SK-N-SH (cell line): ENCODE results near the gene SLC15A2. TPM values are rescaled to one million over a fixed set of nuclear protein-coding genes. Genes with fewer than 3 reads are reported as not detected.

ENCODE experiments used
- CTCF ChIA-PET: fragments of 300-600, 350-600 bp; formaldehyde crosslinking; extraction: SDS; loops from one replicate; lab custom pipeline; 2021; lab: Yijun Ruan, JAX
- POLR2A ChIA-PET: fragments of 350-600 bp; sonication (Branson Sonifier 250); formaldehyde crosslinking; extraction: SDS; loops from one replicate; lab custom pipeline; 2020; ENCODE audit warnings: antibody characterized with exemption, inconsistent platforms; lab: Yijun Ruan, JAX
- DNase-seq: peaks from one replicate; pipeline ENCODE4 v3.0.0; 2012
- H2AFZ ChIP-seq: fragments of 200-600 bp; sonication (generic); 2 replicates; pipeline ENCODE4 v1.8.1; 2016; ENCODE audit warnings: antibody characterized with exemption, mild to moderate bottlenecking, low read depth
- H3F3A ChIP-seq: fragments of 200-600 bp; sonication (generic); replicated peaks from 2 replicates; pipeline ENCODE3; 2016; ENCODE audit warnings: antibody characterized with exemption, mild to moderate bottlenecking; ENCODE audit not compliant: insufficient read depth
- H3K27ac ChIP-seq, 2 experiments: fragments of 200-500 bp in 1 of 2; fragments of 200-600 bp in 1 of 2; sonication (Bioruptor generic) in 1 of 2; sonication (generic), shearing (Covaris generic) in 1 of 2; 2 replicates each; pipeline versions ENCODE4 v1.5.1 to v1.6.1; 2014 to 2016; ENCODE audit warnings: low read depth in 2 of 2, inconsistent platforms in 1 of 2, low read length in 1 of 2, mild to moderate bottlenecking in 1 of 2, mixed read lengths in 1 of 2
- H3K27me3 ChIP-seq: fragments of 200-600 bp; sonication (generic), shearing (Covaris generic); 2 replicates; pipeline ENCODE4 v1.6.1; 2016; ENCODE audit warnings: mixed run types; ENCODE audit not compliant: insufficient read depth
- H3K36me3 ChIP-seq, 2 experiments: fragments of 200-500 bp in 1 of 2; fragments of 200-600 bp in 1 of 2; sonication (Bioruptor generic) in 1 of 2; sonication (generic) in 1 of 2; replicated peaks in 1 of 2; 2 replicates each; pipeline versions ENCODE3 to v1.5.1; 2014 to 2016; ENCODE audit warnings: low read length in 1 of 2, mild to moderate bottlenecking in 1 of 2; ENCODE audit not compliant: insufficient read depth in 2 of 2, control insufficient read depth in 1 of 2
- H3K4me1 ChIP-seq, 2 experiments: fragments of 200-500 bp in 1 of 2; fragments of 200-600 bp in 1 of 2; sonication (Bioruptor generic) in 1 of 2; sonication (generic), shearing (Covaris generic) in 1 of 2; 2 replicates each; pipeline versions ENCODE4 v1.5.1 to v1.6.1; 2014 to 2016; ENCODE audit warnings: low read depth in 1 of 2, low read length in 1 of 2, mixed run types in 1 of 2; ENCODE audit not compliant: insufficient read depth in 2 of 2, control insufficient read depth in 1 of 2
- H3K4me2 ChIP-seq: fragments of 200-600 bp; sonication (generic), shearing (Covaris generic); 2 replicates; pipeline ENCODE4 v1.6.1; 2017; ENCODE audit warnings: mixed run types
- H3K4me3 ChIP-seq, 2 experiments: fragments of 200-500 bp in 1 of 2; fragments of 200-600 bp in 1 of 2; sonication (Bioruptor generic) in 1 of 2; sonication (generic), shearing (Covaris generic) in 1 of 2; 2 replicates each; pipeline versions ENCODE4 v1.5.1 to v1.8.1; 2014 to 2016; ENCODE audit warnings: low read depth in 2 of 2, inconsistent platforms in 1 of 2, low read length in 1 of 2, mild to moderate bottlenecking in 1 of 2, mixed read lengths in 1 of 2, moderate library complexity in 1 of 2
- H3K79me2 ChIP-seq: fragments of 200-600 bp; sonication (generic); 2 replicates; pipeline ENCODE4 v1.8.1; 2017; ENCODE audit warnings: mild to moderate bottlenecking; ENCODE audit not compliant: insufficient read depth
- H3K9ac ChIP-seq: fragments of 200-600 bp; sonication (generic); 2 replicates; pipeline ENCODE4 v1.6.1; 2017; ENCODE audit warnings: mixed run types
- H3K9me2 ChIP-seq: fragments of 200-600 bp; sonication (generic); 2 replicates; pipeline ENCODE4 v1.6.1; 2017; ENCODE audit warnings: mixed run types
- H3K9me3 ChIP-seq: fragments of 200-600 bp; sonication (generic); 2 replicates; pipeline ENCODE4 v1.6.1; 2017; ENCODE audit warnings: mixed run types, mild to moderate bottlenecking, moderate library complexity
- H4K20me1 ChIP-seq: fragments of 200-600 bp; sonication (generic); 2 replicates; pipeline ENCODE4 v1.6.1; 2017; ENCODE audit warnings: mild to moderate bottlenecking, mixed run types; ENCODE audit not compliant: insufficient read depth
- CHD2 ChIP-seq: fragments of 150-350 bp; IDR thresholded peaks from 2 replicates; pipeline ENCODE4 v1.6.1; 2018; ENCODE audit warnings: low read length; ENCODE audit not compliant: partially characterized antibody
- FOXJ3 ChIP-seq: sonication (generic); formaldehyde crosslinking; IDR thresholded peaks from 2 replicates; pipeline ENCODE4 v1.5.1; 2020; ENCODE audit warnings: mild to moderate bottlenecking, missing genetic modification reagents
- GABPA ChIP-seq: IDR thresholded peaks from 2 replicates; pipeline ENCODE4 v1.4.0; 2012; ENCODE audit warnings: low read depth, mild to moderate bottlenecking
- JUND ChIP-seq: IDR thresholded peaks from 2 replicates; pipeline ENCODE4 v1.4.0; 2012
- MEF2A ChIP-seq: IDR thresholded peaks from 2 replicates; pipeline ENCODE4 v1.4.0; 2012; ENCODE audit warnings: low read depth, borderline replicate concordance
- NFIC ChIP-seq: IDR thresholded peaks from 2 replicates; pipeline ENCODE4 v1.4.0; 2012; ENCODE audit warnings: borderline replicate concordance
- POLR2AphosphoS5 ChIP-seq: IDR thresholded peaks from 2 replicates; pipeline ENCODE4 v1.6.1; 2012; ENCODE audit warnings: low read depth, low read length
- RAD21 ChIP-seq: IDR thresholded peaks from 2 replicates; pipeline ENCODE4 v1.6.1; 2012; ENCODE audit warnings: mild to moderate bottlenecking, low read length
- RCOR1 ChIP-seq: fragments of 150-350 bp; IDR thresholded peaks from 2 replicates; pipeline ENCODE4 v1.6.1; 2017; ENCODE audit warnings: antibody characterized with exemption, low read length
- RFX5 ChIP-seq: IDR thresholded peaks from 2 replicates; pipeline ENCODE4 v1.6.1; 2012; ENCODE audit warnings: mild to moderate bottlenecking, improper control_type of control experiment, low read length
- RXRA ChIP-seq: IDR thresholded peaks from 2 replicates; pipeline ENCODE4 v1.4.0; 2012; ENCODE audit warnings: low read depth, mild to moderate bottlenecking, borderline replicate concordance
- SIN3A ChIP-seq: IDR thresholded peaks from 2 replicates; pipeline ENCODE4 v1.6.1; 2012; ENCODE audit warnings: low read depth, mild to moderate bottlenecking, low read length, moderate library complexity, borderline replicate concordance
- SMC3 ChIP-seq: IDR thresholded peaks from 2 replicates; pipeline ENCODE4 v1.6.1; 2012; ENCODE audit warnings: low read depth, low read length, improper control_type of control experiment
- TAF1 ChIP-seq: IDR thresholded peaks from 2 replicates; pipeline ENCODE4 v1.6.1; 2012; ENCODE audit warnings: low read depth, mild to moderate bottlenecking, low read length, moderate library complexity, borderline replicate concordance
- TCF12 ChIP-seq: IDR thresholded peaks from 2 replicates; pipeline ENCODE4 v1.4.0; 2012
- TEAD4 ChIP-seq: IDR thresholded peaks from 2 replicates; pipeline ENCODE4 v1.4.0; 2012; ENCODE audit warnings: mild to moderate bottlenecking, borderline replicate concordance; ENCODE audit not compliant: insufficient read depth
- WGBS: methylation state at CpG from one replicate; pipeline ENCODE4 v1.1.6; 2017; ENCODE audit warnings: low lambda C conversion rate; 5-methylcytosine and 5-hydroxymethylcytosine counted together
- polyA plus RNA-seq, 3 experiments: library from polyadenylated mRNA; depleted of rRNA; stranded (reverse); fragments of >200 nt; gene quantifications; 2 replicates each; pipeline ENCODE4 v1.2.3, GENCODE V29; 2012
- TF ChIP-seq, protein P1 (sequence below): IDR thresholded peaks from 2 replicates; pipeline ENCODE4 v1.4.0; 2012; ENCODE audit warnings: low read depth, borderline replicate concordance
- TF ChIP-seq, protein P2 (sequence below): IDR thresholded peaks from 2 replicates; pipeline ENCODE4 v1.4.0; 2012; ENCODE audit warnings: low read depth
- TF ChIP-seq, protein P3 (sequence below): fragments of 150-350 bp; IDR thresholded peaks from 2 replicates; pipeline ENCODE4 v1.6.1; 2016; ENCODE audit warnings: mild to moderate bottlenecking, low read depth, low read length
- TF ChIP-seq, protein P4 (sequence below): IDR thresholded peaks from 2 replicates; pipeline ENCODE4 v1.6.1; 2012; ENCODE audit warnings: mild to moderate bottlenecking, low read depth, low read length, moderate library complexity

Gene SLC15A2
- polyA plus RNA-seq, 1 of the 3 experiments (the other 2 are of a cell fraction), result 0.10 TPM

DNA sequence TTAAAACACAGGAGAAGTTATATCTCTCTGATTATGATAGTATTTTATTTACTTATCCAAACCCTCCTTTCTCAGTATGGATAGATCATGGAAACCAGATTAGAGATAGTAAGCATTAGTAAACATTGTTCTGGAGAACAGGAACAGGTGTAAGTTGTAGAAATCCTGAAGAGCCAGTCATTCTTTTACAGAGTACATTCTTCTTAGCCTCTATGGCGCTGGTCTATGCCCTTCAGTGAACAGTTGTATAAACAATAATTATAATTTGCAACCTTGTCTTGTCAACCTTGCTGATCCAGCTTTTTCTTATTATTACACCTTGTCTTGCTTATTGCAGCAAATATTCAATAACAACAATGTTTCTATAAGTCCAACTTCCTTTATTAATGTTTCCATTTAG is 47.4 kb downstream of the SLC15A2 start:
- H3K4me1 ChIP-seq, result no peaks in the 10 kb centered on the region
- no peak overlapping the region for H3K9ac ChIP-seq
- no peaks in the 10 kb centered on the region for H3F3A ChIP-seq
- H2AFZ ChIP-seq, result no peak overlapping the region
- ChIA-PET CTCF (no interaction called here), POLR2A (no interaction called here)
- H3K9me3 ChIP-seq, result no peaks in the 10 kb centered on the region
- DNase-seq, result no peak
- no peak overlapping the region for H3K4me2 ChIP-seq
- no peaks in the 10 kb centered on the region for H3K36me3 ChIP-seq
- H3K79me2 ChIP-seq, result no peaks in the 10 kb centered on the region
- H3K27me3 ChIP-seq, result no peaks in the 10 kb centered on the region
- H4K20me1 ChIP-seq, result no peaks in the 10 kb centered on the region
- H3K4me3 ChIP-seq, result no peak overlapping the region
- TF ChIP-seq NFIC, result no peak
- no peak for TF ChIP-seq RCOR1
- TF ChIP-seq SIN3A, result no peak
- TF ChIP-seq, protein P1, sequence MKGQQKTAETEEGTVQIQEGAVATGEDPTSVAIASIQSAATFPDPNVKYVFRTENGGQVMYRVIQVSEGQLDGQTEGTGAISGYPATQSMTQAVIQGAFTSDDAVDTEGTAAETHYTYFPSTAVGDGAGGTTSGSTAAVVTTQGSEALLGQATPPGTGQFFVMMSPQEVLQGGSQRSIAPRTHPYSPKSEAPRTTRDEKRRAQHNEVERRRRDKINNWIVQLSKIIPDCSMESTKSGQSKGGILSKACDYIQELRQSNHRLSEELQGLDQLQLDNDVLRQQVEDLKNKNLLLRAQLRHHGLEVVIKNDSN, result no peak
- TF ChIP-seq JUND, result no peak
- no peak for TF ChIP-seq RXRA
- TF ChIP-seq SMC3, result no peak
- no peak for TF ChIP-seq CHD2
- TF ChIP-seq GABPA, result no peak
- TF ChIP-seq TAF1, result no peak
- TF ChIP-seq TEAD4, result no peak
- no peak for TF ChIP-seq POLR2AphosphoS5
- TF ChIP-seq, protein P2, sequence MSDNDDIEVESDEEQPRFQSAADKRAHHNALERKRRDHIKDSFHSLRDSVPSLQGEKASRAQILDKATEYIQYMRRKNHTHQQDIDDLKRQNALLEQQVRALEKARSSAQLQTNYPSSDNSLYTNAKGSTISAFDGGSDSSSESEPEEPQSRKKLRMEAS, result no peak
- no peak for TF ChIP-seq RFX5
- no peak for TF ChIP-seq TCF12
- TF ChIP-seq, protein P3, sequence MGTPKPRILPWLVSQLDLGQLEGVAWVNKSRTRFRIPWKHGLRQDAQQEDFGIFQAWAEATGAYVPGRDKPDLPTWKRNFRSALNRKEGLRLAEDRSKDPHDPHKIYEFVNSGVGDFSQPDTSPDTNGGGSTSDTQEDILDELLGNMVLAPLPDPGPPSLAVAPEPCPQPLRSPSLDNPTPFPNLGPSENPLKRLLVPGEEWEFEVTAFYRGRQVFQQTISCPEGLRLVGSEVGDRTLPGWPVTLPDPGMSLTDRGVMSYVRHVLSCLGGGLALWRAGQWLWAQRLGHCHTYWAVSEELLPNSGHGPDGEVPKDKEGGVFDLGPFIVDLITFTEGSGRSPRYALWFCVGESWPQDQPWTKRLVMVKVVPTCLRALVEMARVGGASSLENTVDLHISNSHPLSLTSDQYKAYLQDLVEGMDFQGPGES, result no peak
- no peak for TF ChIP-seq FOXJ3
- no peak for TF ChIP-seq MEF2A
- TF ChIP-seq, protein P4, sequence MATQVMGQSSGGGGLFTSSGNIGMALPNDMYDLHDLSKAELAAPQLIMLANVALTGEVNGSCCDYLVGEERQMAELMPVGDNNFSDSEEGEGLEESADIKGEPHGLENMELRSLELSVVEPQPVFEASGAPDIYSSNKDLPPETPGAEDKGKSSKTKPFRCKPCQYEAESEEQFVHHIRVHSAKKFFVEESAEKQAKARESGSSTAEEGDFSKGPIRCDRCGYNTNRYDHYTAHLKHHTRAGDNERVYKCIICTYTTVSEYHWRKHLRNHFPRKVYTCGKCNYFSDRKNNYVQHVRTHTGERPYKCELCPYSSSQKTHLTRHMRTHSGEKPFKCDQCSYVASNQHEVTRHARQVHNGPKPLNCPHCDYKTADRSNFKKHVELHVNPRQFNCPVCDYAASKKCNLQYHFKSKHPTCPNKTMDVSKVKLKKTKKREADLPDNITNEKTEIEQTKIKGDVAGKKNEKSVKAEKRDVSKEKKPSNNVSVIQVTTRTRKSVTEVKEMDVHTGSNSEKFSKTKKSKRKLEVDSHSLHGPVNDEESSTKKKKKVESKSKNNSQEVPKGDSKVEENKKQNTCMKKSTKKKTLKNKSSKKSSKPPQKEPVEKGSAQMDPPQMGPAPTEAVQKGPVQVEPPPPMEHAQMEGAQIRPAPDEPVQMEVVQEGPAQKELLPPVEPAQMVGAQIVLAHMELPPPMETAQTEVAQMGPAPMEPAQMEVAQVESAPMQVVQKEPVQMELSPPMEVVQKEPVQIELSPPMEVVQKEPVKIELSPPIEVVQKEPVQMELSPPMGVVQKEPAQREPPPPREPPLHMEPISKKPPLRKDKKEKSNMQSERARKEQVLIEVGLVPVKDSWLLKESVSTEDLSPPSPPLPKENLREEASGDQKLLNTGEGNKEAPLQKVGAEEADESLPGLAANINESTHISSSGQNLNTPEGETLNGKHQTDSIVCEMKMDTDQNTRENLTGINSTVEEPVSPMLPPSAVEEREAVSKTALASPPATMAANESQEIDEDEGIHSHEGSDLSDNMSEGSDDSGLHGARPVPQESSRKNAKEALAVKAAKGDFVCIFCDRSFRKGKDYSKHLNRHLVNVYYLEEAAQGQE, result no peak
- TF ChIP-seq RAD21, result no peak
- no peak overlapping the region for H3K27ac ChIP-seq
- H3K9me2 ChIP-seq, result no peaks in the 10 kb centered on the region
- WGBS, result 42% methylated on average over 1 of the region's 1 CpG
